ENCODE data around the gene PSMC5. TPM values are rescaled to one million over a fixed set of nuclear protein-coding genes. Genes with fewer than 3 reads are reported as not detected.

PSMC5 gene
- polyA plus RNA-seq, 1 donor, result 96.2 TPM

GRCh38 chr17:63821804-63822203 is 5.4 kb upstream of the PSMC5 start:
- no peak for DNase-seq

- no peak for DNase-seq
Measured at GRCh38 chr17:63822537-63822936, 4.7 kb upstream of the PSMC5 start.

- no peak for DNase-seq
Measured at GRCh38 chr17:63823659-63824331, 3.4 kb upstream of the PSMC5 start.

- no peak for DNase-seq
Measured at GRCh38 chr17:63824362-63824761, 2.9 kb upstream of the PSMC5 start.

GRCh38 chr17:63826468-63827001 is 696 bp upstream of the PSMC5 start:
- DNase-seq, result no peak

GRCh38 chr17:63827801-63828221 is 580 bp downstream of the PSMC5 start:
- DNase-seq, result no peak

GRCh38 chr17:63828936-63829335 is 1.7 kb downstream of the PSMC5 start:
- no peak for DNase-seq

- no peak for DNase-seq
Measured at GRCh38 chr17:63830278-63830677, 3.0 kb downstream of the PSMC5 start.

GRCh38 chr17:63830904-63831491 is 3.8 kb downstream of the PSMC5 start:
- no peak for DNase-seq

- no peak for DNase-seq
Measured at GRCh38 chr17:63831505-63831904, 4.3 kb downstream of the PSMC5 start.

GRCh38 chr17:63832014-63832413 is 4.8 kb downstream of the PSMC5 start:
- DNase-seq, result no peak

- no peak for DNase-seq
Measured at GRCh38 chr17:63832455-63832854, 5.2 kb downstream of the PSMC5 start.

- DNase-seq, result no peak
Measured at GRCh38 chr17:63833026-63833740, 6.0 kb downstream of the PSMC5 start.

GRCh38 chr17:63833741-63834373 is 6.6 kb downstream of the PSMC5 start:
- no peak for DNase-seq

GRCh38 chr17:63834431-63835166 is 7.4 kb downstream of the PSMC5 start:
- no peak for DNase-seq

- no peak for DNase-seq
Measured at GRCh38 chr17:63835167-63835720, 8.0 kb downstream of the PSMC5 start.

GRCh38 chr17:63836811-63837210 is 9.6 kb downstream of the PSMC5 start:
- DNase-seq, result no peak

GRCh38 chr17:63837480-63837879 is 10.2 kb downstream of the PSMC5 start:
- DNase-seq, result no peak

GRCh38 chr17:63837962-63838600 is 10.8 kb downstream of the PSMC5 start:
- no peak for DNase-seq

GRCh38 chr17:63838631-63839171 is 11.5 kb downstream of the PSMC5 start:
- peak; percentile 67 for DNase-seq

All from hindlimb muscle (tissue), 1 donor.